ENCODE results near the gene SGK1. TPM values are rescaled to one million over a fixed set of nuclear protein-coding genes. Genes with fewer than 3 reads are reported as not detected.
"Not testable (repeated sequence)": the region's sequence is repeated elsewhere in the genome, so short reads cannot be mapped to it uniquely, and the experiment has no call there.

SGK1 gene
- total RNA-seq, 1 experiment from 2014 or later: 31.0 TPM

DNA sequence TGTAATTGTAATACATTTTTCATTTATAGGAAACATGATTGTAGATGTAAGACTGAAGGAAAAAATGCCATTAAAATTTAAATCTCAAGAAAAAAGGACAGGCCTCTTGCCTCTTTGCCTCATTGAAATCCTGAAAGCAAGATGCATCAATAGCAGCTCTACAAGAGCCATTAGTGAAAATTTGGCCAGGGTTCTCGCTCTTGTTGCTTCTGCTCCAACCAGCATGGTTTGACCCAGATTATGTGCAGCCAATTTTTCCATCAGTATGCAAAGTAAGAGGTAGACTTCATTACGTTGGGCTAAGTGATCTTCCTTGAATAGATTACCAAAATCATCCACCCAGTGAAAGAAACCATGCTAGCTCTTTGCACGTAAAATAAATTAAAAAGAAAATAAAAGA is 106.6 kb downstream of the SGK1 start:
- DNase-seq (ENCODE audit: low read depth): no peak
- in situ Hi-C loops (cut with HindIII; ENCODE audit: low pct_unique_long_range_greater_than_20kb, low sequenced_read_pairs): no loop called here

- no peak for DNase-seq (ENCODE audit: low read depth)
- in situ Hi-C loops (cut with HindIII; ENCODE audit: low pct_unique_long_range_greater_than_20kb, low sequenced_read_pairs): no loop called here
These were observed 110.5 kb downstream of the SGK1 start for GRCh38 chr6:134207421-134207820.

GRCh38 chr6:134205366-134205765 is 112.5 kb downstream of the SGK1 start:
- in situ Hi-C loops (cut with HindIII; ENCODE audit: low pct_unique_long_range_greater_than_20kb, low sequenced_read_pairs): no loop called here
- no peak for DNase-seq (ENCODE audit: low read depth)

GRCh38 chr6:134204759-134205158 is 113.2 kb downstream of the SGK1 start:
- in situ Hi-C loops (cut with HindIII; ENCODE audit: low pct_unique_long_range_greater_than_20kb, low sequenced_read_pairs); DNase-seq (ENCODE audit: low read depth): not testable (repeated sequence)

DNA sequence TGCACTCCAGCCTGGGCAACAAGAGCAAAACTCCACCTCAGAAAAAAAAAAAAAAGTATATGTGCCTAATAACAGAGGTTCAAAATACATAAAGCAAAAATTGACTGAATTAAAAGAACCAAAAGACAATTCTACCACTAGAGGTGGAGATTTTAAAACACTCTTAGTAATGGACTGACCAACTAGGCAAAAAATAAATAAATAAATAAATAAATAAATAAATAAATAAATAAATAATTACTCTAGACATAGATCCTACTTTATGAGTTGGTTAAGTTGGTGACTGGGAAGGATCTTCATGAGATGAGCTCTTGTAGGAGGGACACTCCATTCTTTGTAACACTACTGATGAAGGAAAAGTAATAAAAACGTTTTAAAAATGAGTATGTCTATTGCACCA is 113.9 kb downstream of the SGK1 start:
- in situ Hi-C loops (cut with HindIII; ENCODE audit: low pct_unique_long_range_greater_than_20kb, low sequenced_read_pairs): no loop called here
- DNase-seq (ENCODE audit: low read depth): no peak

GRCh38 chr6:134201716-134202115 is 116.2 kb downstream of the SGK1 start:
- in situ Hi-C loops (cut with HindIII; ENCODE audit: low pct_unique_long_range_greater_than_20kb, low sequenced_read_pairs): no loop called here
- no peak for DNase-seq (ENCODE audit: low read depth)

DNA sequence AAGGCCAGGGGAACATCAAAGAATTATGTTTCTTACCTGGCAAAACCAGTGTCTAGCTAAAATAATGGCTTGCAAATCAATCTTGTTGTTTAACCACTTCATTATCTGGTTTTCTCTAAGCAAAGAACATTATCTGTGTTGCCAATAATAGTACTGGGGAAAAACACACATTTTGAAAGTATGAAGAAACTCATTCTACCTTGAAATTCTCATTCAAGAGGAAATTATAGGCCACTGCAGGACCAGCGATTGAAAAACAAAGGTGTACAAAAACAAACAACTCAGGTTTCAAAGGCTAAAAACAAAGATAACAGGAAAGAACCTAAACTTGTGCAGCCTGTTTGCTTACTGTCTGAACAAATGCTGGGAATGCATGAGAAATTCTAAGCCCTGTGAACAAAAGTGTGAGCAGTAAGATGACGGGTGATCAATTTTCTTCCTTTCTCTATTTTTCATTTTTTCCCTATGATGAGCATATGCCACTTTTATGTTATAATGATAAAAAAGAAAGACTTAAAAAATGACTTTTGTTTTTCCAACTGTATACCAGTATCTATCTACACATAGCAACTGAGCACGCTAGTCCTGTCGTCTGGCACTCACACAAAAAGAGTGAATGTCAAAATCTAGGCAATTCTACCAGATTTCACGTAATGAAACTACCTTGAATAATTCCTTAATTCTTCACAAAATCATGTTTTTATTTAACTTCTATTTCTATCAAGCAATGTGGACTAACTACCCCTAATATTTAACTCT is 117.9 kb downstream of the SGK1 start:
- DNase-seq (ENCODE audit: low read depth): no peak
- in situ Hi-C loops (cut with HindIII; ENCODE audit: low pct_unique_long_range_greater_than_20kb, low sequenced_read_pairs): no loop called here

GRCh38 chr6:134198093-134198492 is 119.8 kb downstream of the SGK1 start:
- no peak for DNase-seq (ENCODE audit: low read depth)
- in situ Hi-C loops (cut with HindIII; ENCODE audit: low pct_unique_long_range_greater_than_20kb, low sequenced_read_pairs): no loop called here

DNA sequence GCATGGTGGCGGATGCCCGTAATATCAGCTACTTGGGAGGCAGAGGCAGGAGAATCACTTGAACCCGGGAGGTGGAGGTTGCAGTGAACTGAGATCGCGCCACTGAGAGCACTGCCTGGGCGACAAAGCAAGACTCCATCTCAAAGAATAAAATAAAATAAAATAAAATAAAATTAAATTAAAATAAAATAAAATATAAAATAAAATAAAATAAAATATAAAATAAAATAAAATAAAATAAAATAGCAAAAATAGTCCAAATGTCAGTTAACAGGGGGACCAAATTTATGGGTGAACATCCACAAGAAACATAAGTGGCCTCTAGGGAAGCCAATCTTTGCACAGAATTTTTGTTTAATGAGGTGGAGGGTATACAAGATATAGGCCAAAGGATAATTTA is 120.2 kb downstream of the SGK1 start:
- in situ Hi-C loops (cut with HindIII; ENCODE audit: low pct_unique_long_range_greater_than_20kb, low sequenced_read_pairs); DNase-seq (ENCODE audit: low read depth): not testable (repeated sequence)

DNA sequence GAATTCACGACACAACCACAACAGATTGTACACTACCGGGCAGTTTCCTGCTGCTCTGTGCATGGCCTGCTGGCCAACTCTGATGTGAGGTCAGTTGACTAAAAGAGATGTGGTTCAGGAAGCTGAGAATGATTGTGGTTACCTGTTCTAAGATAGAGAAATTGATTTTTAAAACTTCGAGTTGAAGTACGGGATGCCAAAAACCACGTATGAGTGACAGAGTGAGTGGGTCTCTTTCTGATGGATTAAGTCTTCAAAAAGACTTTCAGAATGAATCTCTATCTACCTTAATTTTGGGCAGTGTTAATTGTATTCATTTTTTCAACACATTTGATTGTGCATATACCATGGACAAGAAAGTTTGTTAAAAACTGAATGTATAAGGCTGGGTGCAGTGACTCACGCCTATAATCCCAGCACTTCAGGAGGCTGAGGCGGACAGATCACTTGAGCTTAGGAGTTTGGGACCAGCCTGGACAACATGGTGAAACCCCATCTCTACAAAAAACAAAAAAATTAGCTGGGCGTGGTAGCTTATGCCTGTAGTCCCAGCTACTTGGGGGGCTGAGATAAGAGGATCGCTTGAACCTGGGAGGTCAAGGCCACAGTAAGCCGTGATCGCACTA is 121.2 kb downstream of the SGK1 start:
- in situ Hi-C loops (cut with HindIII; ENCODE audit: low pct_unique_long_range_greater_than_20kb, low sequenced_read_pairs): no loop called here
- DNase-seq (ENCODE audit: low read depth): no peak

GRCh38 chr6:134195985-134196384 is 121.9 kb downstream of the SGK1 start:
- in situ Hi-C loops (cut with HindIII; ENCODE audit: low pct_unique_long_range_greater_than_20kb, low sequenced_read_pairs): no loop called here
- no peak for DNase-seq (ENCODE audit: low read depth)

- DNase-seq (ENCODE audit: low read depth): no peak
- in situ Hi-C loops (cut with HindIII; ENCODE audit: low pct_unique_long_range_greater_than_20kb, low sequenced_read_pairs): no loop called here
These were observed 122.6 kb downstream of the SGK1 start for GRCh38 chr6:134195164-134195906.

DNA sequence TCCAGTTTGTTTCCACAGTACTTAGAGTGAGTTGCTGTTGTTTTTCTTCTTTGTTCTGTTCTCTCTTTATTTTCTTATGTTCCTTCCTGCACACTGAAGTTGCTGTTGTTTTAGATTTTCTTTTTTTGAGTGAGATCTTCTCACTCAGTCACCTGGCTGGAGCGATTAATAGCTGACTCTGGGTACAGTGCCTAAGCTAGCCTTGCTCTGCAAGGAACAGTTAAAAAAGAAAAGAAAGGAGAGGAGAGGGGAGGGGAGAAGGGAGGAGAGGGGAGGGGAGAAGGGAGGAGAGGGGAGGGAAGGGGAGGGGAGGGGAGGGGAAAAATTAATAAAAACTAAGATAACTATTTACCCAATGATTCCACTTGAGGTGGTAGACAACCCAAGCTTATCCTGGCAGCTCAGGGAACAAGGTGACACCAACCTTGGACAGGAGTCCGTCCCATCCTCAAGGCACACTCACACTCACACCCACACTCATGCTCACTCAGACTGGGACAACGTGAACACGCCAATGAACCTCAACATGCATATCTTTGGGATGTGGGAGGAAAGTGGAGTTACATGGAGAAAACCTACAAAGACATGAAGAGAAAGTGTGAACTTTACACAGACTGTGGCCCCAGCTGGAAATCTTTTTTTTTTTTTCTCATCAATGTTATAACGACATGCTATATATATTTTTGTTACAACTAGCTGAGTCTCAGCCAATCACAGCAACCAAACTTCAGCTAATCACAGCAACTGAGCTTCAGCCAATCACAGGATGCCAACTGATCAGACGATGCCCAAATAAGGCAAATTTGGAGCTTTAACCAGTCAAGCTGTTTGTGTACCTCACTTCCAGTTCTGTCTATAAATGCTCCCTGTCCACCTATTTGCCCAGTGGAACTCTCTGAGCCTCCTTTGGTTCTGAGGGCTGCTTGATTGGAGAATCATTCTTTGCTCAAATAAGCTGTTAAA is 124.1 kb downstream of the SGK1 start:
- in situ Hi-C loops (cut with HindIII; ENCODE audit: low pct_unique_long_range_greater_than_20kb, low sequenced_read_pairs): no loop called here

DNA sequence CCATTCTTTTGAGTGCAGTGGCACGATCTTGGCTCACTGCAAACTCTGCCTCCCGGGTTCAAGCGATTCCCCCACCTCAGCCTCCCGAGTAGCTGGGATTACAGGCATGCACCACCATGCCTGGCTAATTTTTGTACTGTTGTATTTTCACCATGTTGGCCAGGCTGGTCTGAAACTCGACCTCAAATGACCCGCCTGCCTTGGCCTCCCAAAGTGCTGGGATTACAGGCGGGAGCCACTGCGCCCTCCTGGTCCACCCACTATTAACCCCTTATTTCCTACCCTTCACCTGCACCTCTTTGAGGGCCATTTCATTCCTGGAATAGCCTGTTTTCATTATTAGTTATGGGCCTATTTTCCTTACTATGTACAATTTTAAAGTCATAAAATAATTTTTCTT is 125.3 kb downstream of the SGK1 start:
- DNase-seq (ENCODE audit: low read depth); in situ Hi-C loops (cut with HindIII; ENCODE audit: low pct_unique_long_range_greater_than_20kb, low sequenced_read_pairs): not testable (repeated sequence)

More for the DNA sequence above, 124.1 kb downstream of the SGK1 start:
- no peak for DNase-seq (ENCODE audit: low read depth)

GRCh38 chr6:134190883-134191282 is 127.0 kb downstream of the SGK1 start:
- DNase-seq (ENCODE audit: low read depth): no peak
- in situ Hi-C loops (cut with HindIII; ENCODE audit: low pct_unique_long_range_greater_than_20kb, low sequenced_read_pairs): no loop called here

- in situ Hi-C loops (cut with HindIII; ENCODE audit: low pct_unique_long_range_greater_than_20kb, low sequenced_read_pairs): no loop called here
- no peak for DNase-seq (ENCODE audit: low read depth)
These were observed 130.2 kb downstream of the SGK1 start for GRCh38 chr6:134187751-134188150.

DNA sequence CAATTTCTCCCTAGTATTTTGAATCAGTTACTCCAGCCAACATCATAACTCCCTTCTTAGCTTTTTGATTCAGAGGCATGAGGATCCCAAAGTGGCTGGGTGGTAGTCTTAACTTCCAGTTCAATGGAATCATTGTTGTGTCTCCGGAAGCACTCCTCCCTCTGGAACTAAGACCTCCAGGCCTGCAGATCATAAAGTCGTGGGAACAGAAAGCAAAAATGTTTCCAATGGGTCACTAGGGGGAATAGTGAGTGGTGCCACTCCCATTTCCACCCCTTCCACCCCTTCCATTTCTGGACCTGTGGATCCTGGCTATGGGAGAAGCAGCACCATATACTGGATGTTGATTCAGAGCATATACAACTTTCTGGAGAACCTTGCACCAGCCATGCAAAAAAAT is 130.8 kb downstream of the SGK1 start:
- no peak for DNase-seq (ENCODE audit: low read depth)
- in situ Hi-C loops (cut with HindIII; ENCODE audit: low pct_unique_long_range_greater_than_20kb, low sequenced_read_pairs): no loop called here

DNA sequence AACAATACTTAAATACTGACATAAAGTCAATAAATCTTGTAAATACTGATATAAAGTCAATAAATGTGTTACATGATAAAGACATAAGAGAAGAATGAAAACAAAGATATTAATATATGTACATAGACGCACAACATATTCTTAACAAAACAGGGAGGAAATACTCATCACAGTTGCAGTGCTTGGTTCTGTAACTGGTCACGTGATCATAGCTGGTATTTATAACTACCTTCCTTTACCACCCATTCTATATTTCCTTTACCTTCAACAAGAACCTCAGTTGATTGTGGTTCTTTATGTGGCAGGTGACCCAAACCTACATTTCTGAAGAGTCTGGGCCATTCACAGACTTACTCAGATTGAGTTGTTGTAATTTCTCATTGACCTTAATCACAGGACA is 131.6 kb downstream of the SGK1 start:
- in situ Hi-C loops (cut with HindIII; ENCODE audit: low pct_unique_long_range_greater_than_20kb, low sequenced_read_pairs): no loop called here
- no peak for DNase-seq (ENCODE audit: low read depth)
